Epithelial cell of umbilical artery (primary cell): ENCODE data around the gene L3MBTL3. TPM values are rescaled to one million over a fixed set of nuclear protein-coding genes. Genes with fewer than 3 reads are reported as not detected.

ENCODE experiments used
- total RNA-seq: library from RNA; depleted of rRNA; stranded (reverse); fragments of >200 nt; gene quantifications from 2 replicates; pipeline ENCODE4 v1.2.3, GENCODE V29; 2014

Gene L3MBTL3
- total RNA-seq: 38.3 and 41.5 TPM in 2 replicates

GRCh38 chr6:130018292-130018743 lies at the start of gene L3MBTL3:
Gene L3MBTL3, plus strand, starts transcription at chr6:130018581. Its CDS starts 24,119 bp downstream, at chr6:130042700.

Other genes with a start within 250 kb of the L3MBTL3 start
- not detected in 2 replicates for gene TMEM244, start 157.3 kb upstream of the L3MBTL3 start, total RNA-seq
- gene SAMD3, start 204.4 kb downstream of the L3MBTL3 start, total RNA-seq: not detected in 2 replicates